Adipocyte (in vitro differentiated cells): ENCODE measurements around the gene DIAPH2.
A peak's percentile ranks its signal among the peaks of the same experiment; 100 is the strongest.

Experiments
- DNase-seq: peaks from one replicate; pipeline ENCODE4 v3.0.0-alpha.2; 2015; ENCODE audit warnings: low read depth
- H3K27me3 ChIP-seq: replicated peaks from 2 replicates; pipeline ENCODE4 v1.7.0; 2013; ENCODE audit warnings: mild to moderate bottlenecking, low read length, moderate library complexity; ENCODE audit not compliant: control insufficient read depth, insufficient read depth
- H3K36me3 ChIP-seq: 2 replicates; pipeline ENCODE4 v1.7.0; 2013; ENCODE audit warnings: low read length, mild to moderate bottlenecking, moderate library complexity; ENCODE audit not compliant: control insufficient read depth, insufficient read depth, severe bottlenecking
- H3K4me1 ChIP-seq: 2 replicates; pipeline ENCODE4 v1.7.0; 2013; ENCODE audit warnings: mild to moderate bottlenecking, low read length, moderate library complexity; ENCODE audit not compliant: control insufficient read depth, insufficient read depth
- H3K4me3 ChIP-seq: 2 replicates; pipeline ENCODE4 v1.7.0; 2013; ENCODE audit warnings: mild to moderate bottlenecking, low read length, moderate library complexity
- H3K9ac ChIP-seq: 2 replicates; pipeline ENCODE4 v1.7.0; 2013; ENCODE audit warnings: mild to moderate bottlenecking, low read length, moderate library complexity
- H3K9me3 ChIP-seq: 2 replicates; pipeline ENCODE4 v1.7.0; 2013; ENCODE audit warnings: mild to moderate bottlenecking, low read length, moderate library complexity; ENCODE audit not compliant: control insufficient read depth

The DIAPH2 gene

GRCh38 chrX:97431281-97431680 lies 746.6 kb downstream of the DIAPH2 start:
- H3K9me3 ChIP-seq: no peaks in the 10 kb centered on the region
- DNase-seq: no peak

GRCh38 chrX:97446298-97446882 lies 761.7 kb downstream of the DIAPH2 start:
- H3K4me1 ChIP-seq: no peaks in the 10 kb centered on the region
- DNase-seq: peak; percentile 24
- no peak overlapping the region for H3K9ac ChIP-seq
- H3K4me3 ChIP-seq: no peak overlapping the region
- H3K36me3 ChIP-seq: no peaks in the 10 kb centered on the region
- no peaks in the 10 kb centered on the region for H3K9me3 ChIP-seq
- H3K27me3 ChIP-seq: no peaks in the 10 kb centered on the region

More at GRCh38 chrX:97431281-97431680, 746.6 kb downstream of the DIAPH2 start:
- no peak overlapping the region for H3K9ac ChIP-seq
- H3K4me1 ChIP-seq: no peaks in the 10 kb centered on the region
- H3K27me3 ChIP-seq: no peaks in the 10 kb centered on the region
- no peak overlapping the region for H3K4me3 ChIP-seq
- peaks cover 13% of the 10 kb centered on the region for H3K36me3 ChIP-seq

- Histone ChIP-seq H3K4me3 (no peak overlapping the region), H3K4me1 (no peaks in the 10 kb centered on the region), H3K27me3 (no peaks in the 10 kb centered on the region), H3K9ac (no peak overlapping the region), H3K9me3 (no peaks in the 10 kb centered on the region), H3K36me3 (no peaks in the 10 kb centered on the region)
- DNase-seq: no peak
These were observed 762.7 kb downstream of the DIAPH2 start for GRCh38 chrX:97447306-97447705.

DNA sequence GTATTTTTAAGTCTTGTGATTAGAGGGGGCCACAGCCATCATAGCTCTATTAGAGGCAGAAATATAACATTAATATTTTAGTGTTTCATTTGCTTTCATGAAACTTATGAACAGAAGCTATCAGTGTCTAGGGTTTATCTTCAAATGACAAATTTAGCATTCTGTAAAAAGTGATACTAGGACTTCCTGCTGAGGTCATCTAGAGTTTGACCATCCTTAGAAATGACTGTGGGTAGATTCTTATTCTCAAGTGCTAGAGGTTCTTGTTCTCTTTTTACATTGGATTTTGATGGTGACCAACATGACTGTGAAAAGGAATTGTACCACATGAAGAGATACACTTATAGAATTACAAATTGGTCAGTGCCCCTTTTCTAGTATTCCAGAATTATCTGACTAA lies 767.6 kb downstream of the DIAPH2 start:
- Histone ChIP-seq H3K4me1 (no peaks in the 10 kb centered on the region), H3K9ac (no peak overlapping the region), H3K36me3 (no peaks in the 10 kb centered on the region), H3K9me3 (no peaks in the 10 kb centered on the region), H3K4me3 (no peak overlapping the region), H3K27me3 (no peaks in the 10 kb centered on the region)
- no peak for DNase-seq

- no peak for DNase-seq
- Histone ChIP-seq H3K36me3 (no peaks in the 10 kb centered on the region), H3K27me3 (no peaks in the 10 kb centered on the region), H3K4me1 (no peaks in the 10 kb centered on the region), H3K9me3 (no peaks in the 10 kb centered on the region), H3K4me3 (no peak overlapping the region), H3K9ac (no peak overlapping the region)
These were observed 777.1 kb downstream of the DIAPH2 start for GRCh38 chrX:97461763-97462162.

- Histone ChIP-seq H3K4me1 (no peaks in the 10 kb centered on the region), H3K27me3 (peaks cover 4% of the 10 kb centered on the region), H3K9me3 (no peaks in the 10 kb centered on the region), H3K36me3 (no peaks in the 10 kb centered on the region), H3K4me3 (no peak overlapping the region), H3K9ac (no peak overlapping the region)
- no peak for DNase-seq
These were observed 786.4 kb downstream of the DIAPH2 start for GRCh38 chrX:97471071-97471470.

GRCh38 chrX:97474933-97475332 lies 790.3 kb downstream of the DIAPH2 start:
- Histone ChIP-seq H3K9me3 (no peaks in the 10 kb centered on the region), H3K27me3 (peaks cover 4% of the 10 kb centered on the region), H3K4me3 (no peak overlapping the region), H3K4me1 (no peaks in the 10 kb centered on the region), H3K9ac (no peak overlapping the region), H3K36me3 (no peaks in the 10 kb centered on the region)
- no peak for DNase-seq

DNA sequence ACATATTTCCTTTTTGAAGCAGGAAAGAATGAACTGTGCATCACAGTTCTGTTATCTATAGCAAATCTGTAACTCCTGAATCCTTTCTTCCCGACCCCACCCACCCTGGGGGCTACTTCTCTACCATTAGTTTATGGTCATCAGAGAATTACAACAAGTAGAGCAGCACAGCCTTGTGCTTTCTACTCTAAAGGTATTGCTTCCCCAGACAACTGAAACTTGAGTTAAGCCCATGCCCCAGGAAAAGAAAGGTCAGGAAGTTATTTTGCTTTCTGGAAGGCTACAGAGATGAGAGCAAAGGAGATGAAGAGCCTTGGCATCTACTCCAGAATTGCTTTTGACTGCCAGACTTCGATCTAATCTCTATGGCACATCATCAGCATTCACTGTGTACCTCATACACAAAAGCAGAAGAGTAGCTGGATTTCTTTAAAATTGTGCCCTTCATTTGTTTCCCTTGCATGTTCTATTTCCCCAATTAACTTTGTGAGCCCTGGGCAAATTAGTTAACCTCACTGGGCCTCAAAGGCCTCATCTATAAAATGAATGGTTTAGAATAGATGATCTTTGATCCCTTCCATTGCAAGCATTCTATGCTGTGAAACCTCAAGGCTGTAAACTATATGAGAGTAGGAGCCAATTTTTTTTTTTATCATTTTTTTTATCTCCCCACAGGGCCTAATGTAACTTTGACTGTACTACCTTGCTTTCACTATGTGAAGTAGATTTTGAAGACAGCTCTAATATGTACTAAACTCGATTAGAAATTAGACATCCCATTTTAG lies 794.7 kb downstream of the DIAPH2 start:
- Histone ChIP-seq H3K36me3 (no peaks in the 10 kb centered on the region), H3K4me1 (no peaks in the 10 kb centered on the region), H3K27me3 (no peaks in the 10 kb centered on the region), H3K9ac (no peak overlapping the region), H3K9me3 (no peaks in the 10 kb centered on the region), H3K4me3 (no peak overlapping the region)
- no peak for DNase-seq

DNA sequence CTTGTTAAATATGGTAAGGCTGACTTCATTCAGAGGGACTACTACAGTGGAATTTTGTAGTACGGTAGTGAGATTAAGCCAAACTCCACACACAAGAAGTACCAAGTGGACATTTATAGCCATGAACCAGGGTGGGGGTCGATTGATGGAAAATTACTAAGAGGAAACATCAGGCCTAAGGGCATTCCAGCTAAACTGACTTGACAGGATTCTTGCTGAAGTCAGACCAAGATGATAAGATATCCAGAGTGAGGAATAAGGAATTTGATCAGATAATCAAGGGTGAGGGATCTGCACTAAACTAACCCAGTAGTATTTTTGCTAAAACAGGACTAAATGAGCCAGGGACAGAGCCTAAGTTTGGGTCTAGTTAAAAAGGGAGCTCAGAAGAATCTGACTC lies 796.6 kb downstream of the DIAPH2 start:
- H3K27me3 ChIP-seq: no peaks in the 10 kb centered on the region
- H3K4me1 ChIP-seq: no peaks in the 10 kb centered on the region
- no peaks in the 10 kb centered on the region for H3K36me3 ChIP-seq
- no peak overlapping the region for H3K4me3 ChIP-seq
- H3K9ac ChIP-seq: no peak overlapping the region
- no peaks in the 10 kb centered on the region for H3K9me3 ChIP-seq
- DNase-seq: no peak

GRCh38 chrX:97482666-97483300 lies 798.1 kb downstream of the DIAPH2 start:
- no peaks in the 10 kb centered on the region for H3K4me1 ChIP-seq
- H3K36me3 ChIP-seq: no peaks in the 10 kb centered on the region
- no peak overlapping the region for H3K4me3 ChIP-seq
- H3K9ac ChIP-seq: no peak overlapping the region
- no peaks in the 10 kb centered on the region for H3K27me3 ChIP-seq
- no peaks in the 10 kb centered on the region for H3K9me3 ChIP-seq
- no peak for DNase-seq

GRCh38 chrX:97490656-97491055 lies 806.0 kb downstream of the DIAPH2 start:
- Histone ChIP-seq H3K36me3 (no peaks in the 10 kb centered on the region), H3K9me3 (peaks cover 8% of the 10 kb centered on the region), H3K4me1 (no peaks in the 10 kb centered on the region), H3K4me3 (no peak overlapping the region), H3K9ac (no peak overlapping the region), H3K27me3 (no peaks in the 10 kb centered on the region)
- no peak for DNase-seq
